GM18508 (cell line): ENCODE data around the gene GPRIN2.

Experiments used
- ATAC-seq: cut with Tn5 transposase; IDR thresholded peaks from one replicate; pipeline ENCODE4 v1.9.1; 2021; ENCODE audit warnings: moderate number of reproducible peaks; ENCODE audit not compliant: insufficient read depth, unreplicated experiment

GPRIN2 gene

GRCh38 chr10:46550076-46550790 lies 6.2 kb downstream of the GPRIN2 start:
- ATAC-seq, result no peak

GRCh38 chr10:46549171-46550075 lies 7.0 kb downstream of the GPRIN2 start:
- no peak for ATAC-seq

- ATAC-seq, result no peak
Observed at GRCh38 chr10:46548498-46549090, 7.9 kb downstream of the GPRIN2 start.

- ATAC-seq, result no peak
Observed at GRCh38 chr10:46547541-46548497, 8.6 kb downstream of the GPRIN2 start.

GRCh38 chr10:46546591-46547540 lies 9.6 kb downstream of the GPRIN2 start:
- ATAC-seq, result no peak

- no peak for ATAC-seq
Observed at GRCh38 chr10:46545861-46546590, 10.4 kb downstream of the GPRIN2 start.

GRCh38 chr10:46544989-46545791 lies 11.3 kb downstream of the GPRIN2 start:
- ATAC-seq, result no peak

GRCh38 chr10:46543466-46544377 lies 12.7 kb downstream of the GPRIN2 start:
- ATAC-seq, result no peak

- no peak for ATAC-seq
Observed at GRCh38 chr10:46542567-46543465, 13.6 kb downstream of the GPRIN2 start.

GRCh38 chr10:46541735-46542566 lies 14.5 kb downstream of the GPRIN2 start:
- ATAC-seq, result no peak

GRCh38 chr10:46541017-46541661 lies 15.3 kb downstream of the GPRIN2 start:
- ATAC-seq, result no peak

GRCh38 chr10:46540412-46541016 lies 15.9 kb downstream of the GPRIN2 start:
- no peak for ATAC-seq

GRCh38 chr10:46539596-46540411 lies 16.7 kb downstream of the GPRIN2 start:
- no peak for ATAC-seq
